NCI-H2227 (cell line): Measurements from ENCODE around the gene AACS.

ENCODE experiments used
- DNase-seq: peaks from one replicate; lab custom pipeline; 2025; ENCODE audit not compliant: unreplicated experiment; lab: John Stamatoyannopoulos, UW

Gene AACS

DNA sequence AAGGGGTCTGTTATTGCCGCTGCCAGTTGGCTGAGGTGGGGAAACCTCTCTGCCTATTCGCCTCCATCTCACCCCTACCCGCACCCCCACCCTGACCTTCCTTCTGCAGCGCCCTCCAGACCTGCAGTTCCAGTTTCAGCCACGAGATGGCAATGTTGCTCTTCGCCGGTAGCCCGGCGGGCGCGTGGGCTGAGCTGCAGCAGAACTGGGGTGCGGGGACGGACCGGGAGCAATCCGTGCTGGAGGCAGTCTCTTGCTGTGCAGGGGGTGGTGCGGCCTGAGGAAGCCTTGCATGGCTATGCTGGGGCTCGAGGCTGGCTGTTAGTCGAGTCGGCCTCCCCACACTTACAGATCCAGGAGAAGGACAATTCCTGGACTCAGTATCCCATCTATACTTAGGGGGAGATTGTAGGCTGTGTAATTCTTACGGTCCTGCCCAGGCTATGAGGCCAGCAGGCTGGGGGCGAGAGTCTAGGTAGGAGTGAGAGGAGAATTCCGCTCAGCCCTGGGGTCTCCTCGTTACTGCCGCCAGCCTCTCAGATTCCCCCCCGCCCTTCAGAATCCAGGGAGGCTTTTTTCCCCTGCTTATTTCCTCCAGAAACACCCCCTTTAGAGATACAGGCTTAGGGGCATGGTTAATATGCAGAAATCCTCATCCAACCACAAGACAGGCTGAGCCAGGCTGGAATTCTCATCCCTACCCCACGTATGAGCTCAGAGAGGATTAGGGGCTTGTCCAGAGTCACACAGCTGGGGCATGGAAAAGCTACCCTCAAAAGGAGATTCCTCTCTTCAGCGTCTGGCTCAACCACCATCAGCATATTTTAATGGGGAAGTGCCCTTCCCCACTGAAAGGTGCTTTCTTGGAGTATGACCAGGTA, 118.2 kb downstream of the AACS start:
- peak; percentile 89 for DNase-seq

DNA sequence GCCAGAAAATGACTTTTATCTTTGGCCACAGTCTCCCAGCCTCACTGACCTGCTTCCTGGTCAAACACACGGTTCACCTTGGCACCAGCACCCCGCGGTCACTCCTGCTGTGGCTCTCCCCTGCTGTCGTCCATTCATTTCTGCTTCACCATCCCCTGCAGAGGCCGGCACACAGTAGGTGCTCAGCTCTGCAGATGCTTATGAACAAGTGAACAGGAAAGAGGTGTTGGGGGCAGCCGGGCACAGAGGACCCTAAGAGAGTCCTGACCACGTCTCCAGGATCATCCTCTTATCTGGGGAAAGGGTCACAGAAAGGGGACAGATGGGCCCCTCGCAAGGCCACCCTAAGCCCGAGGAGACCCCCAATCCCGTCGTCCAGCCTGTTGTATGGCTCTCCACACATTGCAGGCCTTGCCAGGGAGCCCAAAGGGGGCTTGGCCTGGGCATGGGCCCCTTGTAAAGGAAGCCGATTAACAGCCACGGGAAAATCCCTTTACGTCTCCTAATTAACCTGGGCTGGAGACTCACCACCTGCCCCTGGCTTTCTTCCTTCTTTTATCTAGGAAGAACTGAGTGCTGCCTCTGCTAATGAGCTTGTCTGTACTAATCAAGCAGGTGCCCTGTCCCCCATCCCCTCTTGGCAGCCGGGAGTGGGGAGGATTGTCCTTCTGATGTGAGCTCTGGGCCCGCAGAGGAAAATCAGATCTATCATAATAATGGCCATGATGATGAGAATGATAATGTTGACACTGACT, 119.2 kb downstream of the AACS start:
- no peak for DNase-seq

DNA sequence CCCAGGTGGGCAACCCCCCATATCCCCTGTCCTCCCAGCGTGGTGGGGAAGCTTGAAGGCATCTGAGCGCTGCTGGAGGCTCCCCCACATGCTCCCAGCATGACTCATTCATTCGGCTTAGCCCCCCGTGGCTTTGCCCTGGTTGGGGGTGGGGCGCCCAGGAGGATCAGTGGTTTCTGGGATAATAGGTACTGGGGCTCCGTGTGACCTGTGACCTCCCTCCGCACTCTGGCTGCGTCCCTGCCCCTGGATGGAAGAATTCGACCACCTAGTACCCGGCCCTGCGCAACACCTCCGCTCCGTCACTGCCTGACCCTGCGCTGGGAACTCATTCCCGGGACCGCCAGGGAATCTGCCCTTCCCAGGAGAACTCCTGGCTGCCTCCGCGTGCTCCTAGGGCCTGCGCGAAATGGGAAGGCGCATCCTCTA, 120.1 kb downstream of the AACS start:
- no peak for DNase-seq

DNA sequence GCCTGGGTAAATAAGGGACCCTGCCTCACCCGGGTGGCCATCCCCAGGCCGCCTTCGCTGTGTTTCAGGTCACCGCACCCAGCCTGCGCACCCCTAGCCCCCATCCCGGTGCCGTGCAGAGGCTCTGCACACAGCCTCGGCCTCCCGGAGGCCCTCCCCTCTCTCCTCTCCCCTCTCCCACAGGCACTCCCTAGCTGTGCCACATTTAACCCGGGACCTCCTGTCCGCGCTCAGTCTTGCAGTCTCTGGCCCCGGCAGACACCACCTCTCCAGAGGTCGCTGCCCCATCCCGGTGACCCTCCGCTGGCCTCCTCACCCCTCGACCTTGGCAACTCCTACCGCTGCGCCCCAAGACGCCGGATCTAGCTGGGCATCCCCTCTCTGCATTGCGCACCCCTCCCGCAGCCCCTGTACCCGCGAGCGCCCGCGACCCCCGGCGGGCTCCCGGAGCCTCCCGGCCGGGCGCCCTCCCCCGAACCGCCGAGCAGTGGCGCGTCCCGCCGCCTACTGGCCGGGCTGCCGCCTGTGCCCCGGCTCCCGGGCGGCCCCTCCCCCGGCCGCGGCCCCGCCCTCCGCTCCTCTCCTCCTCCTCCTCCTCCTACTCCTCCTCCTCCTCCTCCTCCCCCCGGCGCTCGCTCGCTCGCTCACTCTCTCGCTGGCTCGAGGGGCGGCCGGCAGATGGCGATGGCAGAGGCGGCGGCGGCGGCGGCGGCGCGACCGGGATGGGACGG, 120.7 kb downstream of the AACS start, which contains the start of gene TMEM132B:
TMEM132B (plus strand) TSS at position 647 of the 731 bp plus-strand sequence.
- peak; percentile 78 for DNase-seq

DNA sequence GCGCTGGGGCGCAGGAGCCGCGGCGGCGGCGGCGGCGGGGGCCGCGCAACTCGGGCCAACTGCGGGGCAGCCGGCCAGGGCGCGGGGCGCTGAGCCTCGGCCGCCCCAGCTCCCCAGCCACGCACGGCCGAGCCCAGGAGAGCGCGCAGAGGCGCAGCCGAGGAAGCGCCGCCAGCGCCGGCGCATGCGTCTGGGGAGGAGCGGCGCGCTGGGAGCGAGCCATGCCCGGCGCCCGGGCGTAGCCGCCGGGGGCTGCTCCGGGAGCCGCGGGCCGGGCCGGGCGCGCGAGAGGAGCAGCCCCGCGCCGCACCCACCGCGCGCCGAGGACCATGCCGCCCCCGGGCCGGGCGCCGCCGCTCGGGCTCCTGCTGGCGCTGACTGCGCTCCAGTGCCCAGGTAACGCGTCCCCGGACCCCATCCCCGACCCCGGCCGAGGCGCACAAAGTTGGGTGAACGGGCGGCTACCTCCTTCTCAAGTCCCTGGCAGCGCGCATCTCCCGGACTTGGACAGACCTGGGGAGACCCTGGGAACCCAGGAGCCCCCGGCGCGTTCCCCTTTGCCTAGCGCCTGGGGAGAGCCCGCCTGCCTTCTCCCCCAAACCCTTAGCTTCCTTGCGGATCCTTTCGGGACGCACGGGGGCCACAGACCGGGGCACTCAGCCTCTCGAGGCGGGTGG, 121.4 kb downstream of the AACS start:
- peak; percentile 65 for DNase-seq

DNA sequence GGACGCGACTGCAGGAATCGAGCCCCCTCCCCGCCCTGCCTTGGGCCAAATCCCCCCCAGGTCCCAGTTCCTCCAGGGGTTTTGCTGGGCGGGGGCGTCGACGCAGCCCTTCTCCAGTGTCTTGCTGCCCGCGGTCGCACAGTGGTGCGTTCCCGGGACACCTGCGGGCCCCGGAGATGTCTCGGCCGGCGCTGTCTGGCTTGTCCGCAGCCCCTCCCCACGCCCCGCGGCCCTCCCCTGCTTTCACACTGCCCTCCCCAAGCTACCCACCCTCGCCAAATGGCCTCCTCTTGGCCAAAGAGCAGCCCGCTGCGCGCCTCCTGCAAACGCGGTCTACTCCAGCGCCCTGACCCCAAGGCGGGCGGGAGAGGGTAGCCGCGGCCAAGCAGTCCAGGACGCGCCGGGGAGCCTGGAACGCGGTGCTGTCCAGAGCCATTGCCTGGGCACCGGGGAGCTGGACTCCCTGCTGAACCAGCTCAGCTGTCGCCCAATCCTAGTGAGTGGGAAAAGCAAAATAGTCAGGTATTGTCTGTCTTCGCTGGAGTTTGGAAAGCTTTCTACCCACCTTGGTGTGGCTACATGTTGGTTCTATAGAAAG, 122.0 kb downstream of the AACS start:
- no peak for DNase-seq

DNA sequence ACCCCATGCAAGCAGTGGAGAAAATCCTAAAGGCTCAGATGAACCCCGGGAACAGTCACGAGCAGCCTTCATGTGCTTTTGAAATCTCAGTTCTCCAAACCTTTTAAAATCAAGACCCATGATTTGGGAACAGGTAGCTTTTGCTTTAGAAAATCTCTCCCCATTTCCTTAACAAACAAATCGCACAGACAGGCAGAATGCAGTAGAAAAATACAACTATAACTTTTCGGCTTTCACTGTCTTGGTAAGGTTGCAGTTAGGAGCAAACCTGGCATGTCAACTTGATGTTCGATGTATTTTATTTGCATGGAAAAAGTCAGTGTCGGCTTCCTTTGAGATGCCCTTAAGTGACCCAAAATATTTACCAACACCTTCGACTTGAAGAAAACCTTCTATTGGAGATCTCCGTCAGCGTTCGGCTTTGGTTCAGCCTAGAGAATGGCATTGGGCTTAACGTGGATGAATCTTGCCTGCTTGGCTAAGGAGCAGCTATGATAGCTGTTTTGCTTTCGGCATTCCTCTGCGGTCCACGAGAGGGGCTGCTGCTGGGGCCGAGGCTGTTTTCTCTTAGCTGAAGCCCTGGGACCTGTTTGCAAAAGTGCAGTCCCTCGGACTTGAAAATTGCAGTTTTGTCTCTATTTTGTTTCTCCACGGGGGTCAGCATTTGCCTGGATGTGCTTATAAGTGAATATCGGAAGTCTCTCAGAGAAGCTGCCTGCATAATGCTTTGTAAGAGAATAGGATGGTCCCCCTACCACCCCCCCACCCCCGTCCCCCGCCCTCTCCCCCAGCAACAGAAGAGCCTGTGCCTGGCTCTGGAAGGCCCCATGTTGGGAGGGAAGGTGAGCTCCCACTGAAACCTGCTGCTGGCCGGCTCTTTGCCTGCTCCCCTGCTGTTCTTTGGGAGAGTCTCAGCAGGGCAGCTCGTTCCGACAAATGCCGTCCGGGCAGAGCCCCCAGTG, 122.8 kb downstream of the AACS start:
- DNase-seq: no peak

DNA sequence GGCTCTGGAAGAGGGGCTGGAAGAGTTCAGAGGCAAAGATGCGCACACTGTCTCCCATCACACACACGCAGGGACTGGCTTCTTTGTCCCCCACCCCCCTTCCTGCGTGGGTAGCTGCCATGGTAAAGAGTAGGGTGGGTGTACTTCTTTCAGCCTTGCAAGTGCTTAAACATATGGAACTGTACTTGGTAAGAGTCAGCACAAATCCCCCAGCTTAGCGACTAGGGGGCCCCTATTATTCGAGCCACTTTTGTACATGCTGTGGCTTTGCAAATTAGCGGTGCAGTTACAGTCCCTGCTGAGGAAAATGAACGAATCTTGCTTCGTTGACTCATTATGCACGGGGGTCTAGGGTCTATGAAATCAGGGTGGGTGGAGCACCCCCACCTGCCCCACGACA, 123.8 kb downstream of the AACS start:
- DNase-seq: no peak

DNA sequence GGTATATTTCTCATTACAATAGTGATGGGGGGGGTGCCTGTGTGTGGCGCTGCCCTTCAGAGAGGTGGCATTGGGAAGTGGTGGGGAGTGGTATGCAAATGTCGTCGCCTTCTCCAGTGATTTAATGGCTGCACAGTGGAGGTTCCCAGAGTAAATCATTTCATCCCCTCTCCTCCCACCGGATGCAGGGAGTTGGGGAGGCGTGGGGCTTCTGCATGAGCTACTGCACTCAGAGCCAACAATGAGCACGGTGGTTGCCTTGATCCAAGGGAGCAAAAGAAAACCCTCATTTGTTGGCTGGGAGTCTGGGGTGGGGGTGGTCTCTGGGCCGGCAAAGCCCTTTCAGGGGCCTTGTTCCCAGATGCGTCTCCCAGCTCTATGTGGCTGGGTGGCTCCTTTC, 124.3 kb downstream of the AACS start:
- no peak for DNase-seq

DNA sequence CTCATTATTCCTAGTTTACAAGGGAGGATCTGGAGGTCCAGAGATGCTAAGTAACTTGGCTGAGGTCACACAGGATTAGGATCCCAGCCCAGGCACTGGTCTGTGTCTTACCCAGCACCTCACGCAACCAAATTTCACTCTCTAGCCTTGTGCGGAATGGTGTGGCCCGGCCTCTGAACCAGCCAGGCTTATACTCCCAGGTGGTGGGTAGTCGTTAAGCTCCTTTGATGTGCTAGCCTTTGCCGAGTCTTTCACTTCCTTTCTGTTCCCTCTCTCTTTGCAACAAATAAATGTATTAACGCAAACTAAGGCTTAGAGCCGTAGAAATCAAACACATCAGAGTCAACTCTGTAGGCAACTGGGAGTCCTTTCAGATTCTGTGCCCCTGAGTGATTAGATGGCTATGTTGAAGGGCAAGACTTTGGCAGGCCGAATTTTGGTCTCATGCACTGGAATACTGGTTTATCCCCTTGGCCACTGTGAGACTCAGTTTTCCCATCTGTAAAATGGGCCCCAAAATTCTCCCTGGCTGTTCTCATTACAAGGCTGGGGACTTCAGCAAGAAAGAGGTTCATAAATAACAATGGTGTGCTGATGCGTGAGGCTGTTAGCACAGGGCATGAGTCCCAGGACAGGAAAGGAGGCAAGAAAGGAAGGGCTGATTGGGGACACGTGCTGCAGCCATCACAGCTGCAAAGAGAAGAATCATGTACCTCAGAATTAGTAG, 126.3 kb downstream of the AACS start:
- no peak for DNase-seq

DNA sequence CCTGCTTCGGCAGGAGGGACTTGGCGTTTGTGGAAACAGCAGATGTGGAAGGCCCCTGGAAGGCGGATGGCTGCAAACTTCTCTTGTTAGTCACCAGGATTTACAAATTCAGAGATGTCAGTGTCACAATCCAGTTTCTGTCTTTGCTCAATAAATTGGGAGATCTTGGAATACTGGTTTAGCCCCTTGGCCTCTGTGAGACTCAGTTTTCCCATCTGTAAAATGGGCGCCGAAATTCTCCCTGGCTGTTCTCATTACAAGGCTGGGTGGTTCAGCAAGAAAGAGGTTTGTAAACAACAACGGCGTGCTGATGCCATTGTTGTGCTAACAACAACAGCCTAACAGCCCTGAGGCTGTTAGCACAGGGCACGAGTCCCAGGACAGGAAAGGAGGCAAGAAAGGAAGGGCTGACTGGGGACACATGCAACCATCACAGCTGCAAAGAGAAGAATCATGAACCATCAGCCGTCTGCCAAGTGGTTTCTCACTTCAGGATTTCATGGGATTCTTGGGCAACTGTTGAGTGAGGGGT, 127.5 kb downstream of the AACS start:
- no peak for DNase-seq
